Erythroblast (primary cell): Measurements from ENCODE around the gene PSME1.

Source experiments
- GATA1 ChIP-seq: IDR thresholded peaks from 2 replicates; pipeline ENCODE4 v1.6.1; 2011; ENCODE audit warnings: low read depth, mild to moderate bottlenecking, control low read depth, low read length, moderate library complexity
- POLR2A ChIP-seq: IDR thresholded peaks from 2 replicates; pipeline ENCODE4 v1.6.1; 2011; ENCODE audit warnings: mild to moderate bottlenecking, low read length

DNA sequence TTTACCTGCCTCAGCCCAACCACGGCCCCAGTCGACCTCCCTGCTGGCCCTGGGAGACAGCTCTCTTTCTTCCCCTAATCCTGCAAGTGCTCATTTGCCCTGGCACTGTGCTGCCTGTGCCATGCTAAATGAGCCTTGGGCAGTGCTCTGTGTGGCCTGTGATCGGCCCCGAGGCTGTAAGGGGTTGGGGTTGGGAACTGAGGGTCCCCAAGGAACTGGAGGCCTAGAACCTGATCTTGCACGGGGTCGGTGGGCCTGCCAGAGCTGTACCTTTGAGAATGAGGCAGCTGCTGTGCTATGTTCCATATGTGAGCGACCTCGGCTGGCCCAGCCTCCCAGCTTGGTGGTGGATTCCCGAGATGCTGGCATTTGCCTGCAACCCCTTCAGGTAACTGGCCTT, 14.1 kb downstream of the PSME1 start:
- TF ChIP-seq POLR2A (no peak), GATA1 (no peak)
